ENCODE measurements around the gene NLRC5. TPM values are rescaled to one million over a fixed set of nuclear protein-coding genes. Genes with fewer than 3 reads are reported as not detected.
"Not testable (repeated sequence)": the region's sequence is repeated elsewhere in the genome, so short reads cannot be mapped to it uniquely, and the experiment has no call there.

NLRC5 gene
- total RNA-seq, 2 donors from 2014 or later = 8.3 to 23.4 TPM

DNA sequence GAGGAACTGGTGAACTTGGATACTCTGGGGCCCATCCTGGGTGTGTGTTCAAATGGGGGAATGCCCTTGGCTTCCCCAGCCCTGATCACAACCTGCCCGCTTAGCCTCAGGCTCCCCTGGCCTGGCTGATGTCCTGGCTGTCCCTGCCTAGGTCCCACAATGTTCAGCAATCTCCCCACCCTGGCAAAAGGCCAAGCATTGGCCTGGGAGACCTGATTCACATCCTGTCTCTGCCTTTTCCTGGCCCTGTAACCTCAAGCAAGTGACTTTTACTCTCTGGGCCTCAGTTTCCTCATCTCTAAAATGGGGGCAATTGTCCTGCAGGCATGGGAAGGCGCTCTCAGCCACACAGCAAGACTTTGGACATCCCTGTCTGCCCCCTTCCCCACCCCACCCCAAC is 117.4 kb downstream of the NLRC5 start:
- H3K27me3 ChIP-seq = no peaks in the 10 kb centered on the region
- no peak overlapping the region for H3K27ac ChIP-seq
- intact Hi-C loops (cut with DNase I) = no loop called here
- 90 to 94% methylated on average over 2 of the region's 2 CpGs for WGBS, 2 donors
- no peaks in the 10 kb centered on the region for H3K4me1 ChIP-seq
- no peaks in the 10 kb centered on the region for H3K36me3 ChIP-seq (replicated peaks in 1 of 2; ENCODE audit: insufficient read depth in 1 of 2, low read depth in 2 of 2)
- no peak overlapping the region for H3K4me3 ChIP-seq
- H3K9me3 ChIP-seq = no peaks in the 10 kb centered on the region
- DNase-seq = peak in 3 of 4 donors; percentile 20 to 35 (median 21)
- no peak for ATAC-seq
- TF ChIP-seq, protein P1, sequence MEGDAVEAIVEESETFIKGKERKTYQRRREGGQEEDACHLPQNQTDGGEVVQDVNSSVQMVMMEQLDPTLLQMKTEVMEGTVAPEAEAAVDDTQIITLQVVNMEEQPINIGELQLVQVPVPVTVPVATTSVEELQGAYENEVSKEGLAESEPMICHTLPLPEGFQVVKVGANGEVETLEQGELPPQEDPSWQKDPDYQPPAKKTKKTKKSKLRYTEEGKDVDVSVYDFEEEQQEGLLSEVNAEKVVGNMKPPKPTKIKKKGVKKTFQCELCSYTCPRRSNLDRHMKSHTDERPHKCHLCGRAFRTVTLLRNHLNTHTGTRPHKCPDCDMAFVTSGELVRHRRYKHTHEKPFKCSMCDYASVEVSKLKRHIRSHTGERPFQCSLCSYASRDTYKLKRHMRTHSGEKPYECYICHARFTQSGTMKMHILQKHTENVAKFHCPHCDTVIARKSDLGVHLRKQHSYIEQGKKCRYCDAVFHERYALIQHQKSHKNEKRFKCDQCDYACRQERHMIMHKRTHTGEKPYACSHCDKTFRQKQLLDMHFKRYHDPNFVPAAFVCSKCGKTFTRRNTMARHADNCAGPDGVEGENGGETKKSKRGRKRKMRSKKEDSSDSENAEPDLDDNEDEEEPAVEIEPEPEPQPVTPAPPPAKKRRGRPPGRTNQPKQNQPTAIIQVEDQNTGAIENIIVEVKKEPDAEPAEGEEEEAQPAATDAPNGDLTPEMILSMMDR (IDR thresholded peaks at IDR 0.05) = no peak
- no peak for TF ChIP-seq POLR2A (IDR thresholded peaks at IDR 0.05)

DNA sequence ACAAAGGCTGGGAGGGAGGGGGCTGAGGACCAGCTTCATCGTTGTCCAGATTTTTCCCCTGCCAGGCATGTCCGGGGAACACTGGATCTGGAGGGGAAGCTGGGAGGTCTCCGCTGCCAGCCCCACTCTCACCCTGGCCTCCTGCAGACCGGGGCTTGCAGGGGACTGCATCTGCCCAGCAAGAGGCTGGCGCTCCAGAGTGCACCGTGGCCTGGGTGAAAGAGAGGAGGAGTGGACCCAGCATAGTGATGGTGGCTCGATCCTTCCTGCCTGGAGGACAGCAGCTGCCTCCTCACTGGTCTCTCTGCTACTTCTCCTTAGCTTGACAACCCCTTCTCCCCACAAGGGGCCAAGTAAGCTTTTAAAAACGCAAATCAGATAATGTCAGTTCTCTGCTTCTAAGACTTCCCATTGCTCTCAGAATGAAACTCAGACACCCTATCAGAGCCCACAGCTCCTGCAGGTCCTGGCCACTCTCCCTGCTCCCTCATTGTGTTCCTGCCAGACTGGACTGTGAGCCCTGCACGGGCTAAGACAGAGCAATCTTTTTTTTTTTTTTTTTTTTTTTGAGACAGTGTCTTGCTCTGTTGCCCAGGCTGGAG is 118.1 kb downstream of the NLRC5 start:
- 75 to 88% methylated on average over 6 to 9 of the region's 9 CpGs for WGBS, 2 donors

DNA sequence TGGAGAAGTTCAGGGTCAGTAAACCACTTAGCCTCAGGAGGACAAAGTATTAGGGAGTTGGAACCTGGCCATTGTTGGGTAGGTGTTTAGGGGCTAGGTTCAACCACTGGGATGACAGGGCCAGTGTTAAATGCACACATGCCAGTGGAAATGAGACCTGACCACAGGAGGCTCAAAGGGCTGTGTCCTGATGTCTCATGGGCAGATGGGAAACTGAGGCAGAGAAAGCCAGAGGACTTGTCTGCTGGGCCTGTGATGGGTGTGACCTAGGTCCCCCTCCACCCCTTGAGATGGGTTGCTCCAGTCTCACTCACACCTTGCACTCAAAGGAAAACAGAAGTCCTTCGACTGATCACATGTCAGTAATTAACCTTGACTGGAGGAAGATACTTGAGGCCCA is 119.1 kb downstream of the NLRC5 start:
- no peaks in the 10 kb centered on the region for H3K27me3 ChIP-seq
- no peak for ATAC-seq
- intact Hi-C loops (cut with DNase I) = no loop called here
- no peak overlapping the region for H3K4me3 ChIP-seq
- H3K9me3 ChIP-seq = no peaks in the 10 kb centered on the region
- H3K4me1 ChIP-seq = no peaks in the 10 kb centered on the region
- no peaks in the 10 kb centered on the region for H3K36me3 ChIP-seq (replicated peaks in 1 of 2; ENCODE audit: insufficient read depth in 1 of 2, low read depth in 2 of 2)
- no peak for DNase-seq
- TF ChIP-seq, protein P1 (IDR thresholded peaks at IDR 0.05) = no peak
- no peak for TF ChIP-seq POLR2A (IDR thresholded peaks at IDR 0.05)
- no peak overlapping the region for H3K27ac ChIP-seq
- 35 to 58% methylated on average over 1 of the region's 1 CpG for whole genome bisulfite sequencing, 2 donors

More for the DNA sequence above, 118.1 kb downstream of the NLRC5 start:
- ATAC-seq = no peak
- H3K27ac ChIP-seq = no peak overlapping the region
- TF ChIP-seq POLR2A (IDR thresholded peaks at IDR 0.05) = no peak
- TF ChIP-seq, protein P1 (IDR thresholded peaks at IDR 0.05) = no peak
- no peak overlapping the region for H3K4me3 ChIP-seq
- no peaks in the 10 kb centered on the region for H3K4me1 ChIP-seq
- intact Hi-C loops (cut with DNase I) = no loop called here
- no peaks in the 10 kb centered on the region for H3K36me3 ChIP-seq (replicated peaks in 1 of 2; ENCODE audit: insufficient read depth in 1 of 2, low read depth in 2 of 2)
- no peak for DNase-seq
- H3K9me3 ChIP-seq = no peaks in the 10 kb centered on the region
- no peaks in the 10 kb centered on the region for H3K27me3 ChIP-seq

DNA sequence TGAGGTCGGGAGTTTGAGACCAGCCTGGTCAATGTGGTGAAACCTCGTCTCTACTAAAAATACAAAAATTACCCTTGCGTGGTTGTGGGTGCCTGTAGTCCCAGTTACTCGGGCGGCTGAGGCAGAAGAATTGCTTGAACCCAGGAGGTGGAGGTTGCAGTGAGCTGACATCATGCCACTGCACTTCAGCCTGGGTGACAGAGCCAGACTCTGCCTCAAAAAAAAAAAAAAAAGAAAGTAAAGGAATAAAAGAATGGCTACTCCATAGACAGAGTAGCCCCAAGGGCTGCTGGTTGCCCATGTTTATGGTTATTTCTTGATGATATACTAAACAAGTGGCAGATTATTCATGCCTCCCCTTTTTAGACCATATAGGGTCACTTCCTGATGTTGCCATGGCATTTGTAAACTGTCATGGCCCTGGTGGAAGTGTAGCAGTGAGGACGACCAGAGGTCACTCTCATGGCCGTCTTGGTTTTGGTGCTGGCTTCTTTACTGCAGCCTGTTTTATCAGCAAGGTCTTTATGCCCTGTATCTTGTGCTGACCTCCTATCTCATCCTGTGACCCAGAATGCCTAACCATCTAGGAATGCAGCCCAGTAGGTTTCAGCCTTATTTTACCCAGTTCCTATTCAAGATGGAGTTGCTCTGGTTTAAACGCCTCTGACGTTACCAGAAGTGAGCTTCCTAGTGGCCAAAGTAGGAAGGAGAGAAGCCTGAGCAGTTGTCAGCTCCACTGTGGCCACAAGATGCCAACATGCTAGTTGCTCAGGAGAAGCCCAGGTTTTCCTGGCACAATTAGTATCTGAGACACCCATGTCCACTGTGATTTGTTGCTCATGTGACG is 120.1 kb downstream of the NLRC5 start:
- ATAC-seq; DNase-seq; H3K36me3 ChIP-seq (replicated peaks in 1 of 2; ENCODE audit: insufficient read depth in 1 of 2, low read depth in 2 of 2); H3K27me3 ChIP-seq; H3K27ac ChIP-seq; intact Hi-C loops (cut with DNase I); H3K9me3 ChIP-seq; H3K4me3 ChIP-seq; H3K4me1 ChIP-seq: not testable (repeated sequence)
- 82 to 86% methylated on average over 10 of the region's 10 CpGs for WGBS, 2 donors

DNA sequence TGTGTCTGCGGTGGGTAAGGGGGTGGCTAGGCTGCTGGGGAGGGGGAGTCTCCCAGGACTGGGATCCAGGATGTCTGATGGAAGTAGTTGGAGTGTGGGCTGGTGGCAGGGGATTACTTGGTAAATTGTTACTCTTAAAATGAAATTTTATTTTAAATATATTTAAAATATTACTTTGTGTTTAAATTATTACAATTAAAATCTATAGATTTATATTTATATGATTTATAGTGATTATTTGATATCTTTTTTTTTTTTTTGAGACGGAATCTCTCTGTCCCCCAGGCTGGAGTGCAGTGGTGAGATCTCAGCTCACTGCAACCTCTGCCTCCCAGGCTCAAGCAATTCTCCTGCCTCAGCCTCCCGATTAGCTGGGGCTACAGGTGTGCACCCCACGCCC is 121.6 kb downstream of the NLRC5 start:
- no peaks in the 10 kb centered on the region for H3K36me3 ChIP-seq (replicated peaks in 1 of 2; ENCODE audit: insufficient read depth in 1 of 2, low read depth in 2 of 2)
- no peaks in the 10 kb centered on the region for H3K27me3 ChIP-seq
- no peaks in the 10 kb centered on the region for H3K4me1 ChIP-seq
- 89 to 92% methylated on average over 4 of the region's 4 CpGs for WGBS, 2 donors
- no peak overlapping the region for H3K4me3 ChIP-seq
- intact Hi-C loops (cut with DNase I) = no loop called here
- no peaks in the 10 kb centered on the region for H3K9me3 ChIP-seq
- ATAC-seq (no peak), DNase-seq (no peak)
- no peak overlapping the region for H3K27ac ChIP-seq
- TF ChIP-seq, protein P1 (IDR thresholded peaks at IDR 0.05) = no peak
- no peak for TF ChIP-seq POLR2A (IDR thresholded peaks at IDR 0.05)

Measured in body of pancreas (tissue), 4 donors.